Thyroid gland (tissue), 4 donors: ENCODE measurements around the gene C1orf159.

Experiments
- POLR2A ChIP-seq, 2 donors: fragments of 450-650 bp; IDR thresholded peaks; one replicate each; pipeline ENCODE4 v1.6.1; 2017; ENCODE audit warnings: antibody characterized with exemption in 2 of 2, mild to moderate bottlenecking in 2 of 2, moderate library complexity in 1 of 2
- TF ChIP-seq, protein P1 (sequence below), 6 experiments: fragments of 200-600 bp in 3 of 6; fragments of 450-650 bp in 3 of 6; sonication (generic) in 3 of 6; IDR thresholded peaks; one replicate each; pipeline ENCODE4 v1.5.1; 2016 to 2019; ENCODE audit warnings: antibody characterized with exemption in 6 of 6, mild to moderate bottlenecking in 2 of 6, inconsistent platforms in 1 of 6, moderate library complexity in 1 of 6

DNA sequence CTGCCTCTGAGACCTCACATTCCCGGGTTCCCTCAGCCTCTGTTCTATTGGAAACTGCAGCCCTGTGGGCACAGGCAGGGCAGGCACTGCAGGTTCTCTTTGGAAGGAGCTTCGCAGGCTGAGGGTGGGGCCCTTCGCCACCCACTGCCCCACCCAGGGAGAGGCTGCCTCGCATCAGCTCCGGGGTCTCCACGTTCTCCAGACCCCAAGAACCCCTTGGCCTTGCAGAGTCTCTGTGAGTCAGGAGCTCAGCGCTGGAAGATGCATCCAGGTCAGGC lies 8.6 kb upstream of the C1orf159 start:
- TF ChIP-seq, protein P1, sequence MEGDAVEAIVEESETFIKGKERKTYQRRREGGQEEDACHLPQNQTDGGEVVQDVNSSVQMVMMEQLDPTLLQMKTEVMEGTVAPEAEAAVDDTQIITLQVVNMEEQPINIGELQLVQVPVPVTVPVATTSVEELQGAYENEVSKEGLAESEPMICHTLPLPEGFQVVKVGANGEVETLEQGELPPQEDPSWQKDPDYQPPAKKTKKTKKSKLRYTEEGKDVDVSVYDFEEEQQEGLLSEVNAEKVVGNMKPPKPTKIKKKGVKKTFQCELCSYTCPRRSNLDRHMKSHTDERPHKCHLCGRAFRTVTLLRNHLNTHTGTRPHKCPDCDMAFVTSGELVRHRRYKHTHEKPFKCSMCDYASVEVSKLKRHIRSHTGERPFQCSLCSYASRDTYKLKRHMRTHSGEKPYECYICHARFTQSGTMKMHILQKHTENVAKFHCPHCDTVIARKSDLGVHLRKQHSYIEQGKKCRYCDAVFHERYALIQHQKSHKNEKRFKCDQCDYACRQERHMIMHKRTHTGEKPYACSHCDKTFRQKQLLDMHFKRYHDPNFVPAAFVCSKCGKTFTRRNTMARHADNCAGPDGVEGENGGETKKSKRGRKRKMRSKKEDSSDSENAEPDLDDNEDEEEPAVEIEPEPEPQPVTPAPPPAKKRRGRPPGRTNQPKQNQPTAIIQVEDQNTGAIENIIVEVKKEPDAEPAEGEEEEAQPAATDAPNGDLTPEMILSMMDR (IDR thresholded peaks at IDR 0.05), result no peak
- TF ChIP-seq POLR2A (IDR thresholded peaks at IDR 0.05), result no peak
